ENCODE data around the gene OR8G1. TPM values are rescaled to one million over a fixed set of nuclear protein-coding genes. Genes with fewer than 3 reads are reported as not detected.
A peak's percentile ranks its signal among the peaks of the same experiment; 100 is the strongest.
"Not testable (repeated sequence)": the region's sequence is repeated elsewhere in the genome, so short reads cannot be mapped to it uniquely, and the experiment has no call there.

The OR8G1 gene
- total and polyA plus RNA-seq, 9 of the 15 experiments (the other 6 are each of a cell fraction or from before 2014, with no cell fraction given) = 0.03 to 1.4 (median 0.51) TPM; not detected in 1

- TF ChIP-seq ZNF395 (CRISPR knock-in tag; IDR thresholded peaks at IDR 0.05) (peak; percentile 87), TCF3 (CRISPR knock-in tag; IDR thresholded peaks at IDR 0.05) (peak; percentile 49), ZNF76 (CRISPR knock-in tag; IDR thresholded peaks at IDR 0.05; ENCODE audit: borderline replicate concordance) (peak; percentile 16; the same call in 1 of the 2 replicates), ESRRA (IDR thresholded peaks at IDR 0.05; ENCODE audit: borderline replicate concordance, low read depth) (peak; percentile 56; the same call in 1 of the 2 replicates), TEAD4 (IDR thresholded peaks at IDR 0.05; ENCODE audit: low read length) (peak; percentile 65; the same call in 1 of the 2 replicates), GABPA (tag; conservative IDR thresholded peaks at IDR 0.05; ENCODE audit: low read depth) (peak; percentile 56), ATF7 (IDR thresholded peaks at IDR 0.05) (peak; percentile 83), RNF2 (IDR thresholded peaks at IDR 0.05) (peak; percentile 91), NR4A1 (tag; IDR thresholded peaks at IDR 0.05) (peak; percentile 86), EP400 (IDR thresholded peaks at IDR 0.05) (peak; percentile 88), ZSCAN32 (CRISPR knock-in tag; IDR thresholded peaks at IDR 0.05) (0 out of 2 replicates have a peak, but pooled peaks have one; percentile 27), BACH1 (tag; IDR thresholded peaks at IDR 0.05) (peak; percentile 97), CBX3 (IDR thresholded peaks at IDR 0.05; ENCODE audit: borderline replicate concordance in 1 of 2, low read length in 2 of 2) (peak in 1 of 2 experiments; percentile 36; a peak in 1 of 3 replicates), EHMT2 (IDR thresholded peaks at IDR 0.05) (peak; percentile 80; the same call in 1 of the 2 replicates), MAFK (IDR thresholded peaks at IDR 0.05; ENCODE audit: low read length) (peak; percentile 92), FOXJ2 (tag; IDR thresholded peaks at IDR 0.05) (peak; percentile 68; the same call in 1 of the 2 replicates), MAZ (CRISPR knock-in tag; conservative IDR thresholded peaks at IDR 0.05 in 1 of 2, IDR thresholded peaks at IDR 0.05 in 1 of 2) (peak; percentile 44 to 51; a peak in 3 of 4 replicates), ATF3 (IDR thresholded peaks at IDR 0.05) (peak; percentile 93), TEAD1 (CRISPR knock-in tag; IDR thresholded peaks at IDR 0.05) (peak; percentile 79 to 82; a peak in 2 of 4 replicates), LEF1 (IDR thresholded peaks at IDR 0.05) (peak; percentile 62; the same call in 1 of the 2 replicates), NKRF (IDR thresholded peaks at IDR 0.05; ENCODE audit: borderline replicate concordance) (0 out of 2 replicates have a peak, but pooled peaks have one; percentile 48), DMBX1 (CRISPR knock-in tag; IDR thresholded peaks at IDR 0.05; ENCODE audit: borderline replicate concordance) (peak; percentile 57; the same call in 1 of the 2 replicates)
- not testable (repeated sequence) for TF ChIP-seq TEAD4 (CRISPR knock-in tag; IDR thresholded peaks at IDR 0.05; ENCODE audit: borderline replicate concordance); NR4A1 (CRISPR knock-in tag; IDR thresholded peaks at IDR 0.05); ATF3 (CRISPR knock-in tag; conservative IDR thresholded peaks at IDR 0.05)
Measured at GRCh38 chr11:124224618-124225423, 16.1 kb upstream of the OR8G1 start (continued).

All from K562 (cell line).